SU-DHL-6 (cell line): Measurements from ENCODE around the gene CAGE1.
"Not testable (repeated sequence)": the region's sequence is repeated elsewhere in the genome, so short reads cannot be mapped to it uniquely, and the experiment has no call there.

ENCODE experiments used
- H2AFZ ChIP-seq: fragments of 200-600 bp; sonication (generic); 2 replicates; pipeline ENCODE4 v1.6.1; 2014; ENCODE audit warnings: low read depth, mild to moderate bottlenecking, moderate library complexity, mixed read lengths, antibody characterized with exemption, low read length; ENCODE audit not compliant: severe bottlenecking
- H3F3A ChIP-seq: fragments of 200-600 bp; shearing (Covaris generic); 2 replicates; pipeline ENCODE4 v1.6.0; 2016; ENCODE audit warnings: antibody characterized with exemption, mild to moderate bottlenecking; ENCODE audit not compliant: insufficient read depth
- H3K27ac ChIP-seq: fragments of 200-600 bp; sonication (generic); 2 replicates; pipeline ENCODE4 v1.5.1; 2016; ENCODE audit warnings: low read depth, mild to moderate bottlenecking, low read length, moderate library complexity, mixed read lengths
- H3K27me3 ChIP-seq: fragments of 200-600 bp; sonication (generic), shearing (Covaris generic); 2 replicates; pipeline ENCODE4 v1.6.0; 2014; ENCODE audit warnings: mild to moderate bottlenecking, low read length
- H3K36me3 ChIP-seq: fragments of 200-600 bp; sonication (generic); 2 replicates; pipeline ENCODE4 v1.6.1; 2014; ENCODE audit warnings: mild to moderate bottlenecking, low read length, mixed read lengths
- H3K4me2 ChIP-seq: fragments of 300-600, 200-600 bp; shearing (Covaris generic), sonication (generic); 2 replicates; pipeline ENCODE4 v1.6.0; 2014; ENCODE audit warnings: low read length, low read depth, mild to moderate bottlenecking; ENCODE audit not compliant: poor library complexity, severe bottlenecking
- H3K4me3 ChIP-seq: fragments of 200-600 bp; sonication (generic); 2 replicates; pipeline ENCODE4 v1.5.1; 2014; ENCODE audit warnings: antibody characterized with exemption, low read length, mild to moderate bottlenecking, mixed read lengths; ENCODE audit not compliant: insufficient read depth, poor library complexity, severe bottlenecking
- H3K79me2 ChIP-seq: fragments of 200-600 bp; sonication (generic); 2 replicates; pipeline ENCODE4 v1.6.1; 2014; ENCODE audit warnings: mild to moderate bottlenecking, low read length, moderate library complexity; ENCODE audit not compliant: insufficient read depth
- H3K9ac ChIP-seq: fragments of 200-600 bp; sonication (generic); 2 replicates; pipeline ENCODE4 v1.7.0; 2014; ENCODE audit warnings: mild to moderate bottlenecking, low read length
- H3K9me2 ChIP-seq: fragments of 200-600 bp; sonication (generic); replicated peaks from 2 replicates; pipeline ENCODE4 v1.6.1; 2014; ENCODE audit warnings: low read length; ENCODE audit not compliant: insufficient read depth
- H3K9me3 ChIP-seq: fragments of 200-600 bp; sonication (generic); 2 replicates; pipeline ENCODE4 v1.6.1; 2014; ENCODE audit warnings: low read length, mixed read lengths; ENCODE audit not compliant: insufficient read depth
- H4K20me1 ChIP-seq: fragments of 200-600 bp; sonication (generic); 2 replicates; pipeline ENCODE4 v1.6.1; 2014; ENCODE audit warnings: low read depth, mild to moderate bottlenecking, antibody characterized with exemption, low read length, moderate library complexity, mixed read lengths
- CTCF ChIP-seq: fragments of 200-600 bp; sonication (generic); IDR thresholded peaks from one replicate; pipeline ENCODE4 v1.5.1; 2017; ENCODE audit warnings: antibody characterized with exemption, mild to moderate bottlenecking, low read length, moderate library complexity; ENCODE audit not compliant: insufficient read depth, poor library complexity, severe bottlenecking
- EZH2phosphoT487 ChIP-seq: fragments of 200-600 bp; sonication (generic), shearing (Covaris generic); conservative IDR thresholded peaks from 2 replicates; pipeline ENCODE4 v1.6.1; 2018; ENCODE audit warnings: mild to moderate bottlenecking, antibody characterized with exemption, low read length, moderate library complexity, mixed read lengths

Gene CAGE1

GRCh38 chr6:7339007-7339732 is 50.4 kb downstream of the CAGE1 start:
- H2AFZ ChIP-seq, H3K27ac ChIP-seq, H3K27me3 ChIP-seq, H4K20me1 ChIP-seq, H3K4me3 ChIP-seq, H3K79me2 ChIP-seq, H3K4me2 ChIP-seq, H3K36me3 ChIP-seq, H3K9ac ChIP-seq, H3K9me2 ChIP-seq, H3F3A ChIP-seq, H3K9me3 ChIP-seq: not testable (repeated sequence)
- TF ChIP-seq CTCF = peak; percentile 66

GRCh38 chr6:7338031-7338430 is 51.5 kb downstream of the CAGE1 start:
- TF ChIP-seq EZH2phosphoT487 (no peak), CTCF (no peak)

GRCh38 chr6:7335519-7335918 is 54.0 kb downstream of the CAGE1 start:
- Histone ChIP-seq H3K27me3 (no peaks in the 10 kb centered on the region), H2AFZ (no peak overlapping the region), H3F3A (no peaks in the 10 kb centered on the region), H3K79me2 (no peaks in the 10 kb centered on the region), H4K20me1 (no peaks in the 10 kb centered on the region), H3K4me2 (no peak overlapping the region), H3K9me3 (no peaks in the 10 kb centered on the region), H3K27ac (no peak overlapping the region), H3K9ac (no peak overlapping the region), H3K36me3 (no peaks in the 10 kb centered on the region), H3K4me3 (no peak overlapping the region), H3K9me2 (no peaks in the 10 kb centered on the region)
- no peak for TF ChIP-seq EZH2phosphoT487
- no peak for TF ChIP-seq CTCF

More at GRCh38 chr6:7338031-7338430, 51.5 kb downstream of the CAGE1 start:
- Histone ChIP-seq H2AFZ (no peak overlapping the region), H3K9ac (no peak overlapping the region), H3K9me2 (no peaks in the 10 kb centered on the region), H3K4me2 (no peak overlapping the region), H3F3A (no peaks in the 10 kb centered on the region), H3K4me3 (no peak overlapping the region), H3K9me3 (no peaks in the 10 kb centered on the region), H4K20me1 (no peaks in the 10 kb centered on the region), H3K27me3 (no peaks in the 10 kb centered on the region), H3K79me2 (no peaks in the 10 kb centered on the region), H3K27ac (no peak overlapping the region), H3K36me3 (no peaks in the 10 kb centered on the region)

- no peaks in the 10 kb centered on the region for H3K9me2 ChIP-seq
- no peaks in the 10 kb centered on the region for H3K27me3 ChIP-seq
- no peaks in the 10 kb centered on the region for H3K9me3 ChIP-seq
- H3K4me2 ChIP-seq = no peak overlapping the region
- no peaks in the 10 kb centered on the region for H3F3A ChIP-seq
- H3K36me3 ChIP-seq = no peaks in the 10 kb centered on the region
- H3K9ac ChIP-seq = no peak overlapping the region
- no peak overlapping the region for H3K4me3 ChIP-seq
- H3K27ac ChIP-seq = no peak overlapping the region
- H4K20me1 ChIP-seq = no peaks in the 10 kb centered on the region
- TF ChIP-seq CTCF (no peak), EZH2phosphoT487 (no peak)
- no peak overlapping the region for H2AFZ ChIP-seq
- no peaks in the 10 kb centered on the region for H3K79me2 ChIP-seq
These were observed 54.9 kb downstream of the CAGE1 start for GRCh38 chr6:7334685-7335084.
